C4-2B (cell line): ENCODE measurements around the gene TRIM56.

Experiments used
- CTCF ChIP-seq: fragments of 450-650 bp; conservative IDR thresholded peaks from 2 replicates; pipeline ENCODE4 v1.5.1; 2017; ENCODE audit warnings: mild to moderate bottlenecking
- ZFX ChIP-seq: fragments of 450-650 bp; IDR thresholded peaks from 2 replicates; pipeline ENCODE4 v1.6.1; 2017

- TF ChIP-seq CTCF = no peak
- TF ChIP-seq ZFX = no peak
These were observed 24.1 kb downstream of the TRIM56 start for GRCh38 chr7:101109368-101109767.
